GM21825 (cell line): ENCODE results near the gene SENP1.
"Not testable (repeated sequence)": the region's sequence is repeated elsewhere in the genome, so short reads cannot be mapped to it uniquely, and the experiment has no call there.

Experiments
- ATAC-seq: cut with Tn5 transposase; IDR thresholded peaks from one replicate; pipeline ENCODE4 v1.9.1; 2021; ENCODE audit warnings: mild to moderate bottlenecking, moderate library complexity; ENCODE audit not compliant: unreplicated experiment

Gene SENP1

GRCh38 chr12:48105867-48106680 is at the start of gene SENP1:
Gene SENP1 (minus strand): TSS chr12:48106079. CDS start chr12:48101472, 4,607 bp downstream.
- peak; percentile 68 for ATAC-seq

DNA sequence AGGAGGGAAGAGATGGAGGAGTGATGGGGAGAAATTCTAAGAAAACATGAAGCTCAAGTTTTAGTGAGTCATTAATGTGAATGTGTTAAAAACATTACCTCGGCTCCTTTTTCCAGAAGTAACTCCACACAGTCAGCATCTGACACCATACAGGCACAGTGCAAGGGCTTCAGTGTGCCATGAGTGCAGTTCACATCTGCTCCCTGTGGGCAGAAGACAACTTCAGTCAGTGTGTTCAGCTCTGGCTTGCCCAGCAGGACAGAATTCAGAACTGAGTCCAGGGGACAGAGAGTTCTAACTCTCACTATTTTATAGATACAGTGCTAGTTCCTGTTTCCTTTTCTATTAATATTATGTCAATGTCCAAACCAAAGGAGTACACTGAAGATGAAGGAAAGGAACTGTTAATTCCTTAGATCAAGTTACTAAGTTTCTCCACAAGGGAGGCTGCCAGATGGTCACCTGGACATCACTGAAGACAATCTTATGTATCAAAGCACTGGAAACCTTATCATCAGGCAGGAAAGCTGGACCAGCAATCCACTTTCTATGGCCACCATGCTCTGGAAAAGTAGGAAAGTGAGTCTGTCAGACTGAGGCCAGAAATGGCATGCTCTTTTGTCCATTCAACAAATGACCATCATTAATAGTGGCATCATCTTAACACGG is 45.4 kb upstream of the SENP1 start:
- ATAC-seq: no peak

- no peak for ATAC-seq
These were observed 40.1 kb upstream of the SENP1 start for GRCh38 chr12:48145981-48146380.

DNA sequence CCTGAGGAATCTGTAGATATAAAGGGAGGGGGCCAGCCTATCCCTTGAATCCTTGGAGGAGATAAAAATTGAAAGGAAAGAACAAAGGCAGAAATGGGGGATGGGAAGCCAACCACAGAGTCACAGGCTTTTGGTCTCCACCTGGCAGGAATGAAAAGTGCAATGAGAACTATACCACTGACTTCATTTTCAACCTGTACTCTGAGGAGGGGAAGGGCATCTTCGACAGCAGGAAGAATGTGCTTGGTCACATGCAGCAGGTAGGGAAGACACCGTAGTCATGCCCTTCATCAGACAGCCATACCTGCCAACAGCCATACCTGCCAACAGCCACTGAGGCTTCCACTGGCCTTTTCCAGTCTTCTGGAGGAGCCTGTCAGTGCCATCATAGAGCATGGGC is 38.0 kb upstream of the SENP1 start:
- no peak for ATAC-seq

GRCh38 chr12:48142818-48143674 is 37.2 kb upstream of the SENP1 start:
- ATAC-seq: no peak

DNA sequence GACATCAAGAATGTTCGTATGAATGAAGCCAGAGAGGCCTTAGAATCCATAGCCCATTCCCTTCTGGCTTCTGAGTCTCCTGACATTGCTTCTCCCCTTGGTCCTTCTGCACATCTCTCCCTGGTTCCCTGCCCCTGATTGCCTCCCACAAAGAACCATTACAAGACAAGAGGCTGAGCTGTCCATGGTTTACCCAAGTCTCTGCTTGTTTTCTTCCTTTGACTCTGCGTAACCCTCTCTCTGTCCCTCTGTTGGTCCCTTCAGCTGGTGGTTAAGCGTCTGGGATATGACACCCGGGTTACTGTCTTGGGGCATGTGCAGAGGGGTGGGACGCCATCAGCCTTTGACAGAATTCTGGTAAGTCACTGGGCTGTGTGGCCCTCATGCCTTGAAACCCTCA is 29.1 kb upstream of the SENP1 start:
- no peak for ATAC-seq

DNA sequence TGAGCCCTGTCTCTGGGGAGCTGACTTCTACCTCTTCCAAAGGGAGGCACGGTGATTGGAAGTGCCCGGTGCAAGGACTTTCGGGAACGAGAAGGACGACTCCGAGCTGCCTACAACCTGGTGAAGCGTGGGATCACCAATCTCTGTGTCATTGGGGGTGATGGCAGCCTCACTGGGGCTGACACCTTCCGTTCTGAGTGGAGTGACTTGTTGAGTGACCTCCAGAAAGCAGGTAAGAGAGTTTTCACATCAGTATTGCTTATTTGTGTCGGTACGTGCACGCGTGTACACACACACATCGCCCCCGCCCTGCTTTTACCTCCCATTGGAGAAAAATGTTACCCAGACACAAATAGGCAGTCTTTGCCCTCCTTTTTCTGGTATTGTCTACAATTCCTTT is 26.9 kb upstream of the SENP1 start:
- ATAC-seq: no peak

- ATAC-seq: no peak
These were observed 25.6 kb upstream of the SENP1 start for GRCh38 chr12:48131517-48131916.

DNA sequence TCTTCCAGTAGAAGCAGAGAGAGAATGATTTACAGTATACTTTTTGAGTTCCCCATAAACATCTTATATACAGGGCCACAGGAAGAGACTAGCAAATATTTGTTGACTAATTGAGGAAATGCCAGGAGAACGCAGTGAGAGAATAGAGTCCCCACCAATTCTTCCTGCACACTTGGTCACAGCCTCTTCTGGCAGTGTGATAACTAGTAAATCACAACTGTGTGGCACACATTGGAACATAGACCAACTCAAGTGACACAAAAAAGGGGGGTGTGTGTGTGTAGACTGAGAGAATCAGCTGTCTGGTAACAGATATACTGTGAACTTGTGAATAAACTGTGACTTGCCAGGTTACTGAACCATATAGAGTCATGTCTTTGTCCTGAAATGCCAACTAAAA is 23.5 kb upstream of the SENP1 start:
- no peak for ATAC-seq

DNA sequence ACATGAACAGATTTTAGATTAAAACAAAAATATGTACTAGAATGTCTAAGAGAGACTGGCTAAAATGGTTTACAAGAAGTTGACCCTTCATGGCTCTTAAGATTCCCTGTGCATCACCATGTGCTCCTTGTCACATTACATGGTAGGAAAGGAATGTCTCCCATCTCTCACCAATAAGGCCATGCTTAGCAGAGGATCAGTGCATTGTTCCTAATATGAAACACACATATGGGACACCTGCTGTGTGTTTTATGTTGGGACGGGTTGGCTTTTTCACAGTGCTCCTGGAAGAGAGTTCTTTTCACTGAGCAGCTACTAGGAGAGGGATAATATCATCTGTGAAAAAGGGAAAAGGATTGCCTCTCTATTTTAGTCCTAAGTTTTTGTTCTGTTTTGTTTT is 22.9 kb upstream of the SENP1 start:
- no peak for ATAC-seq

DNA sequence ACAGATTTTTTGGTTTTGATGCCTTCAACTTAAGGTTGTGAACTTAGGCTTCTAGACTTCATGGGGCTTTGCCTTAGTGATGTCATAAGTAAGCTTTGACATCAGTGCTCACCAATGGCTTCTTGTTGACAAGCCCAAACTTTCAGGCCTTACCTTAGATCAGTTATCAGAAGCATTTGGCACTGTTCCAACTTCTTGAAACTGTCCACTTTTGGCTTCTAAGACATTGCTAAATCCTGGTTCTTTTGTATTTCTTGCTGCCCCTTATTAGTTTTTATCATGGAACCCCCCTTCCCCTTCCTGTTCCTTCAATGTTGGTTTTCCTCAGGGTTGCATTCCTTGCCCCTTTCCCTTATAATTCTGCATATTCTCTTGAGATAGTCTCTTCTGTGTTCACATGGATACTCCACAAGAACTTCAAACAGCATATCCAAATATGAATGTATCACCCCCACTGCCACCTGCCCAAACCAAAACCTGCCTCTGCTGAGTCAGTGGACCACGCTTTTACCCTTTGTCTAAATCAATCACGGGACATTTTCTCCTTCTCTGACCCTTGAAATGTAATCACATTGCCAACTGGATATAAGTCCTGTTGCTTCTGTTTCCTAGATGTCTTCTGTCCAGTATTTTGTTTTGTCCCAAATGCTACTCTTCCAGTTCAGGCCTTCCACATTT is 21.2 kb upstream of the SENP1 start:
- ATAC-seq: no peak

GRCh38 chr12:48125985-48126384 is 20.1 kb upstream of the SENP1 start:
- no peak for ATAC-seq

GRCh38 chr12:48125542-48125941 is 19.7 kb upstream of the SENP1 start:
- ATAC-seq: not testable (repeated sequence)

GRCh38 chr12:48123169-48123568 is 17.3 kb upstream of the SENP1 start:
- ATAC-seq: no peak

DNA sequence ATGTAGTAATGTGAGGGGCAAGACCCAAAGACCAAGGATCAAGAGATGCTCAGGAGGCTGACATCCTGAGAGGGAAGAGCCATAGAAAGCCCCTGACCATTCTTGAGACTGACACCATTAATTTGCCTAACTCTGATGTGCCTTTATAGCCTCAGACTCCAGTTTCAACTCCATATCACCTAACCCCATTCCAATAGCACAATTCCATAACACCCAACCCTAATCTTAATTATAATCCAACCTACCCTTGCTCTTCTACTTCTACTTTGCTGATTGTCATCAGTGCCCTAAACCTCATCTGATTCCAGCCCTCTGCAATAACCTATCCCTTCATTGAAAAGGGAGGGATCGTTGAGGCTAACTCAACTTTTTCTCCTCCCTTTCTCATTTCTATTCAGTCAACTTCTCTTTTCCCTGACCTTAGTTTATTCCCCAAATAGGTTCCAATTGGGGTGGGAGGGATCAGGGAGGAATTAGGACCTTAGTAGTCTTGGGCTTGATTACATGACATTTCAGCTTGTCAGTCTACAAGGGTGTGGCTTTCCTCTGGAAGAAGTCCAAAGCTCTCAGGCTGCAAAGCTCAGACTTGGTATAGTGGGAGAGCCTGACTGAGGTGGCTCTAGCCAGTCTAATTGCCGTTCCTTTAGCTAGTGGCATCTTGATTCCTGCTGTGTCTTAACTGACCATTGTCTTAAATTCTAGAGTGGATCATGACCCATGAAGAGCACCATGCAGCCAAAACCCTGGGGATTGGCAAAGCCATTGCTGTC is 16.4 kb upstream of the SENP1 start:
- no peak for ATAC-seq

DNA sequence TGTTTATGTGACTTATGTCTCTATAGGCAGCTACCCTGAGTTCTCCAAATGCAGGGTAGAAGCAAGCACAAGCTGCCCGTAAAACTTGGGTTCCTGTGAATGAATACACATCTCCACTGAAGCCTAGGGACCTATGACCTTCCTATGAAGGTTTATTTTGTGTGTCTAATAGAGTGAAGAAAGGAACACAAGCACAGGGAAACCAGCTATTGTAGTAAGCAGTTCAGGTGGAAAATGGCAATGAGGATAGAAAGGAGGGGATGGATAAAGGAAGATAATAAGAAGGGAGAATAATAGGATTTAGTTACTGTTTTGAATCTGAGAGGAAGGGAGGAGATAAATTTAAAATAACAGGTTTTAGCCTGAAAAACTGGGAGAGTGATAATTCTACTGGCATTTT is 15.6 kb upstream of the SENP1 start:
- no peak for ATAC-seq

- ATAC-seq: no peak
These were observed 13.9 kb upstream of the SENP1 start for GRCh38 chr12:48119834-48120195.

DNA sequence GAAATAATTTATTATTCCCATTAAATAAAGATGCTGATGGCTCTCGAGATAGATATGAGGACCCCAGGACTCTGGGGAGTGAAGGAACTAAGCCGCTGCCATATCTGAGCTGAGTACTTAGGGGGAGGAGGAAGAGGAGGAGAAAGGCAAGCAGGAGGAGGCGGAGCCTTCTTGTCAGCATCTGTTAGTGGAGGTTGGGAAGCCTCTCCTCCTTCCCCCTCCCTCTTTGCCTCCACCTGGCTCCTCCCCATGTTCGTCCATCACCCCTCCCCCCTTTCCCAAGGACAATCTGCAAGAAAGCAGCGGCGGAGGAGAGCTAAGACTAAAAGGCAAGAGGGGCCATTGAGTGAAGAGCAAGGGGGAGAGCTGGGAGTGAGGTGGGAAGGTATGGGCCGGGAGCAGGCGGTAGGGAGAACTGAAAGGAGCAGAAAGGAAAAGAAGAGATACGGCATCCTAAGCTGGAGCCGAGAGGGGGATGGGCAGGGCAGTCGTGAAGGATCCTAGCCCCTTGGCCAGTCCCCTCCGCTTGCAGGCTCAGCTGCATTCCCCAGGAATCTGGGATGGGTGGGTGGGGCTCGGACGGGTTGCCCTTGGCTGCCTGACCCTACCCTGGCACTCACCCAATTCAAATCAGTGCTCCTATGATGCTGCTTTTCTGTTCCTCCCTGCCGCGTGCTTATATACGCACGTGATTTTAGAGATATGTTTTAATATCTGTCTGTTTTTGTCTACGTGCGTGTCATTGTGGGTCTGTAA is 13.4 kb upstream of the SENP1 start, which contains the start of gene PFKM:
PFKM (plus strand) TSS at position 287 of the 756 bp plus-strand sequence. CDS start 3,411 bp downstream, outside the sequence.
- peak; percentile 98 for ATAC-seq

GRCh38 chr12:48118284-48118871 is 12.5 kb upstream of the SENP1 start:
- no peak for ATAC-seq
